Panc1 (cell line): ENCODE measurements around the gene GPHN. TPM values are rescaled to one million over a fixed set of nuclear protein-coding genes. Genes with fewer than 3 reads are reported as not detected.
"Not testable (repeated sequence)": the region's sequence is repeated elsewhere in the genome, so short reads cannot be mapped to it uniquely, and the experiment has no call there.

Source experiments
- ATAC-seq: fragments of 200-7000 bp; cut with Tn5 transposase; 2 replicates; pipeline ENCODE4 v1.9.1; 2020; ENCODE audit warnings: mild to moderate bottlenecking, moderate library complexity
- BruUV-seq: library from RNA; stranded (reverse); fragments of 400-500 nt; replicated peaks from 2 replicates; lab custom pipeline; 2021; lab: Mats Ljungman, UMichigan
- CTCF ChIA-PET: fragments of 300-600 bp; sonication (Branson Sonifier 250); formaldehyde crosslinking; loops from one replicate; lab custom pipeline; 2022; ENCODE audit warnings: antibody characterized with exemption; lab: Charles Lee
- POLR2A ChIA-PET: fragments of 300-600 bp; sonication (Branson Sonifier 250); formaldehyde crosslinking; loops from one replicate; lab custom pipeline; 2022; ENCODE audit warnings: antibody characterized with exemption; lab: Charles Lee
- DNase-seq: peaks from one replicate; pipeline ENCODE4 v3.0.0-alpha.2; 2010; ENCODE audit warnings: low read depth, low spot score
- H3K27ac ChIP-seq: 2 replicates; pipeline ENCODE4 v1.5.1; 2011; ENCODE audit warnings: mild to moderate bottlenecking, low read length, inconsistent platforms
- H3K27me3 ChIP-seq: fragments of 200-500 bp; sonication (Bioruptor generic); 2 replicates; pipeline ENCODE4 v1.6.0; 2014; ENCODE audit warnings: low read length, inconsistent platforms; ENCODE audit not compliant: control insufficient read depth, insufficient read depth
- H3K36me3 ChIP-seq: fragments of 200-500 bp; sonication (Bioruptor generic); 2 replicates; pipeline ENCODE4 v1.5.1; 2014; ENCODE audit warnings: inconsistent platforms, mild to moderate bottlenecking, low read length, moderate library complexity; ENCODE audit not compliant: control insufficient read depth, insufficient read depth
- H3K4me1 ChIP-seq: 2 replicates; pipeline ENCODE4 v1.5.1; 2011; ENCODE audit warnings: inconsistent platforms, mild to moderate bottlenecking, low read length, moderate library complexity; ENCODE audit not compliant: control insufficient read depth, insufficient read depth
- H3K4me3 ChIP-seq, 2 experiments: 2 replicates each; pipeline ENCODE4 v1.5.1; 2011 to 2012; ENCODE audit warnings: low read depth in 2 of 2, low read length in 2 of 2, mild to moderate bottlenecking in 2 of 2, inconsistent platforms in 1 of 2, moderate library complexity in 1 of 2
- H3K9me3 ChIP-seq: fragments of 200-500 bp; sonication (Bioruptor generic); 2 replicates; pipeline ENCODE4 v1.5.1; 2014; ENCODE audit warnings: low read depth, mild to moderate bottlenecking, inconsistent platforms, low read length, moderate library complexity; ENCODE audit not compliant: control insufficient read depth, insufficient read depth
- POLR2AphosphoS5 ChIP-seq: IDR thresholded peaks from 2 replicates; pipeline ENCODE4 v1.6.1; 2012; ENCODE audit warnings: mild to moderate bottlenecking, low read depth, low read length, moderate library complexity
- SIN3A ChIP-seq: IDR thresholded peaks from 2 replicates; pipeline ENCODE4 v1.6.1; 2012; ENCODE audit warnings: low read depth, mild to moderate bottlenecking, low read length, moderate library complexity, borderline replicate concordance; ENCODE audit not compliant: insufficient read depth
- TCF7L2 ChIP-seq: IDR thresholded peaks from 2 replicates; pipeline ENCODE4 v1.6.1; 2011; ENCODE audit warnings: mild to moderate bottlenecking, low read depth, low read length, inconsistent platforms
- in situ Hi-C: cut with HindIII; loops from 2 replicates; pipeline ENCODE4 v1.10.0; 2016; ENCODE audit warnings: low sequenced_read_pairs, low pct_unique_long_range_greater_than_20kb
- intact Hi-C: fragments of 100-400 bp; cut with micrococcal nuclease; formaldehyde crosslinking; loops from one replicate; pipeline ENCODE4 v1.10.0; 2022; ENCODE audit not compliant: unreplicated experiment
- total RNA-seq: library from RNA; stranded (reverse); gene quantifications from one replicate; pipeline ENCODE4 v1.2.1, GENCODE V29; 2021; ENCODE audit not compliant: unreplicated experiment
- TF ChIP-seq, protein P1 (sequence below), 2 experiments: IDR thresholded peaks; 2 replicates each; pipeline ENCODE4 v1.6.1; 2011 to 2012; ENCODE audit warnings: low read depth in 2 of 2, control low read depth in 1 of 2, low read length in 1 of 2, mild to moderate bottlenecking in 1 of 2, moderate library complexity in 1 of 2; ENCODE audit not compliant: insufficient read depth in 1 of 2
- TF ChIP-seq, protein P2 (sequence below): fragments of 450-650 bp; IDR thresholded peaks from 2 replicates; pipeline ENCODE4 v1.5.1; 2017; ENCODE audit warnings: mild to moderate bottlenecking

The GPHN gene
- total RNA-seq, 1 experiment from 2014 or later, result 26.6 TPM

DNA sequence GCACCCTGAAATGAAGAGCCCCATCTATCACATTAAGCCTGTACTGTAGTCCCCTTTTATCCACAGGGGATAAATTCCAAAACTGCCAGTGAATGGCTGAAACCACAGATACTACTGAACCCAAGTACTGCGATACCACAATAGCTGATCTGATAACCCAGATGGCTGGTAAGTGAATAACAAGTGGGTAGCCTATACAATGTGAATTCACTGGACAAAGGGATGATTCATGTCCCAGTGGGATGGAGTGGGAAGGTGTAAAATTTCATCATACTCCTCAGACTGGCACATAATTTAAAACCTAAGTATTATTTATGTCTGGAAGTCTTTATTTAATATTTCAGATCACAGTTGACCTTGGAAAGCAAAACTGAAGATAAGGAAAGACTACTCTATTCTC, 201.3 kb downstream of the GPHN start:
- Histone ChIP-seq H3K9me3 (no peaks in the 10 kb centered on the region), H3K36me3 (no peaks in the 10 kb centered on the region), H3K27me3 (no peaks in the 10 kb centered on the region), H3K4me1 (no peaks in the 10 kb centered on the region), H3K27ac (no peak overlapping the region), H3K4me3 (no peak overlapping the region)
- ATAC-seq, result no peak
- no TSS peak for BruUV-seq
- intact Hi-C loops, result no loop called here
- in situ Hi-C loops, result no loop called here
- CTCF ChIA-PET, result no interaction called here
- no peak for TF ChIP-seq POLR2AphosphoS5
- TF ChIP-seq SIN3A, result no peak
- TF ChIP-seq, protein P1, sequence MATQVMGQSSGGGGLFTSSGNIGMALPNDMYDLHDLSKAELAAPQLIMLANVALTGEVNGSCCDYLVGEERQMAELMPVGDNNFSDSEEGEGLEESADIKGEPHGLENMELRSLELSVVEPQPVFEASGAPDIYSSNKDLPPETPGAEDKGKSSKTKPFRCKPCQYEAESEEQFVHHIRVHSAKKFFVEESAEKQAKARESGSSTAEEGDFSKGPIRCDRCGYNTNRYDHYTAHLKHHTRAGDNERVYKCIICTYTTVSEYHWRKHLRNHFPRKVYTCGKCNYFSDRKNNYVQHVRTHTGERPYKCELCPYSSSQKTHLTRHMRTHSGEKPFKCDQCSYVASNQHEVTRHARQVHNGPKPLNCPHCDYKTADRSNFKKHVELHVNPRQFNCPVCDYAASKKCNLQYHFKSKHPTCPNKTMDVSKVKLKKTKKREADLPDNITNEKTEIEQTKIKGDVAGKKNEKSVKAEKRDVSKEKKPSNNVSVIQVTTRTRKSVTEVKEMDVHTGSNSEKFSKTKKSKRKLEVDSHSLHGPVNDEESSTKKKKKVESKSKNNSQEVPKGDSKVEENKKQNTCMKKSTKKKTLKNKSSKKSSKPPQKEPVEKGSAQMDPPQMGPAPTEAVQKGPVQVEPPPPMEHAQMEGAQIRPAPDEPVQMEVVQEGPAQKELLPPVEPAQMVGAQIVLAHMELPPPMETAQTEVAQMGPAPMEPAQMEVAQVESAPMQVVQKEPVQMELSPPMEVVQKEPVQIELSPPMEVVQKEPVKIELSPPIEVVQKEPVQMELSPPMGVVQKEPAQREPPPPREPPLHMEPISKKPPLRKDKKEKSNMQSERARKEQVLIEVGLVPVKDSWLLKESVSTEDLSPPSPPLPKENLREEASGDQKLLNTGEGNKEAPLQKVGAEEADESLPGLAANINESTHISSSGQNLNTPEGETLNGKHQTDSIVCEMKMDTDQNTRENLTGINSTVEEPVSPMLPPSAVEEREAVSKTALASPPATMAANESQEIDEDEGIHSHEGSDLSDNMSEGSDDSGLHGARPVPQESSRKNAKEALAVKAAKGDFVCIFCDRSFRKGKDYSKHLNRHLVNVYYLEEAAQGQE (IDR thresholded peaks at IDR 0.05; ENCODE audit: insufficient read depth in 1 of 2, low read depth in 2 of 2, low read length in 1 of 2), result no peak
- no peak for TF ChIP-seq TCF7L2
- TF ChIP-seq, protein P2, sequence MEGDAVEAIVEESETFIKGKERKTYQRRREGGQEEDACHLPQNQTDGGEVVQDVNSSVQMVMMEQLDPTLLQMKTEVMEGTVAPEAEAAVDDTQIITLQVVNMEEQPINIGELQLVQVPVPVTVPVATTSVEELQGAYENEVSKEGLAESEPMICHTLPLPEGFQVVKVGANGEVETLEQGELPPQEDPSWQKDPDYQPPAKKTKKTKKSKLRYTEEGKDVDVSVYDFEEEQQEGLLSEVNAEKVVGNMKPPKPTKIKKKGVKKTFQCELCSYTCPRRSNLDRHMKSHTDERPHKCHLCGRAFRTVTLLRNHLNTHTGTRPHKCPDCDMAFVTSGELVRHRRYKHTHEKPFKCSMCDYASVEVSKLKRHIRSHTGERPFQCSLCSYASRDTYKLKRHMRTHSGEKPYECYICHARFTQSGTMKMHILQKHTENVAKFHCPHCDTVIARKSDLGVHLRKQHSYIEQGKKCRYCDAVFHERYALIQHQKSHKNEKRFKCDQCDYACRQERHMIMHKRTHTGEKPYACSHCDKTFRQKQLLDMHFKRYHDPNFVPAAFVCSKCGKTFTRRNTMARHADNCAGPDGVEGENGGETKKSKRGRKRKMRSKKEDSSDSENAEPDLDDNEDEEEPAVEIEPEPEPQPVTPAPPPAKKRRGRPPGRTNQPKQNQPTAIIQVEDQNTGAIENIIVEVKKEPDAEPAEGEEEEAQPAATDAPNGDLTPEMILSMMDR, result no peak
- POLR2A ChIA-PET, result no interaction called here
- no peak for DNase-seq

DNA sequence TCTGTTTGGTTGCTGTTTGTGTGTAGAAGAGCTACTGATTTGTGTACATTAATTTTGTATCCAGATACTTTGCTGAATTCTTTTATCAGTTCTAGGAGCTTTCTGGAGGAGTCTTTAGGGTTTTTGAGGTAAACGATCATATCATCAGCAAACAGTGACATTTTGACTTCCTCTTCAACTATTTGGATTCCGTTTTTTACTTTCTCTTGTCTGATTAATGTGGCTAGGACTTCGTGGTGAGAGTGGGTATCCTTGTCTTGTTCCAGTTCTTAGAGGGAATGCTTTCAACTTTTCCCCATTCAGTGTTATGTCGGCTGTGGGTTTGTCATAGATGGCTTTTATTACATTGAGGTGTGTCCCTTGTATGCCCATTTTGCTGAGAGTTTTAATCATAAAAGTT, 206.3 kb downstream of the GPHN start:
- H3K27ac ChIP-seq, intact Hi-C loops, H3K27me3 ChIP-seq, POLR2A ChIA-PET, H3K4me3 ChIP-seq, DNase-seq, BruUV-seq, H3K9me3 ChIP-seq, ATAC-seq, H3K36me3 ChIP-seq, in situ Hi-C loops, CTCF ChIA-PET, H3K4me1 ChIP-seq: not testable (repeated sequence)

DNA sequence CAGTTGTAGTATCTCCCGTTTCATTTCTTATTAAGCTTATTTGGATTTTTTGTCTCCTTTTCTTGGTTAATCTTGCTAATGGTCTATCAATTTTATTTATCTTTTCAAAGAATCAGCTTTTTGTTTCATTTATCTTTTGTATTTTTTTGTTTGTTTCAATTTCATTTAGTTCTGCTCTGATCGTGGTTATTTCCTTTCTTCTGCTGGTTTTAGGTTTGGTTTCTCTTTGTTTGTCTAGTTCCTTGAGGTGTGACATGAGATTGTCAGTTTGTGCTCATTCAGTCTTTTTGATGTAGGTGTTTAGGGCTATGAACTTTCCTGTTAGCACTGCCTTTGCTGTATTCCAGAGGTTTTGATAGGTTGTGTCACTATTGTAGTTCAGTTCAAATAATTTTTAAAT, 207.4 kb downstream of the GPHN start:
- BruUV-seq, H3K27me3 ChIP-seq, CTCF ChIA-PET, H3K36me3 ChIP-seq, H3K4me1 ChIP-seq, DNase-seq, H3K9me3 ChIP-seq, POLR2A ChIA-PET, H3K27ac ChIP-seq, H3K4me3 ChIP-seq, intact Hi-C loops, ATAC-seq, in situ Hi-C loops: not testable (repeated sequence)
